Stimulated activated naive CD4-positive, alpha-beta T cell (primary cell): ENCODE measurements around the gene KIF18B.

Source experiments
- DNase-seq, 6 experiments: peaks; one replicate each; lab custom pipeline; 2025; lab: John Stamatoyannopoulos, UW

Gene KIF18B

GRCh38 chr17:44947461-44948314, at the start of gene KIF18B:
TSS of gene KIF18B (minus strand) at chr17:44947773. CDS start at chr17:44936344, 11,429 bp downstream.
- peak; percentile 78 to 87 (median 84) for DNase-seq

- no peak for DNase-seq
Measured at GRCh38 chr17:44996304-44996703, 48.7 kb upstream of the KIF18B start.

- DNase-seq: no peak
Measured at GRCh38 chr17:44995436-44996001, 47.9 kb upstream of the KIF18B start.

- DNase-seq: no peak
Measured at GRCh38 chr17:44992242-44992939, 44.8 kb upstream of the KIF18B start.

GRCh38 chr17:44990994-44991393, 43.4 kb upstream of the KIF18B start:
- DNase-seq: no peak

- no peak for DNase-seq
Measured at GRCh38 chr17:44989552-44990138, 42.1 kb upstream of the KIF18B start.

GRCh38 chr17:44988044-44988942, 40.7 kb upstream of the KIF18B start:
- DNase-seq: no peak

- DNase-seq: no peak
Measured at GRCh38 chr17:44983563-44983962, 36.0 kb upstream of the KIF18B start.

- DNase-seq: no peak
Measured at GRCh38 chr17:44982113-44982702, 34.6 kb upstream of the KIF18B start.

GRCh38 chr17:44981221-44981968, 33.8 kb upstream of the KIF18B start:
- DNase-seq: no peak

- DNase-seq: no peak
Measured at GRCh38 chr17:44979426-44979995, 31.9 kb upstream of the KIF18B start.

GRCh38 chr17:44978807-44979206, 31.2 kb upstream of the KIF18B start:
- DNase-seq: no peak

- DNase-seq: no peak
Measured at GRCh38 chr17:44977814-44978550, 30.4 kb upstream of the KIF18B start.

GRCh38 chr17:44977065-44977464, 29.5 kb upstream of the KIF18B start:
- no peak for DNase-seq

GRCh38 chr17:44976206-44976605, 28.6 kb upstream of the KIF18B start:
- no peak for DNase-seq

GRCh38 chr17:44972953-44973352, 25.4 kb upstream of the KIF18B start:
- no peak for DNase-seq

- no peak for DNase-seq
Measured at GRCh38 chr17:44971776-44972483, 24.4 kb upstream of the KIF18B start.

GRCh38 chr17:44970136-44970741, 22.7 kb upstream of the KIF18B start:
- DNase-seq: peak in 4 of 6 experiments; percentile 13 to 34 (median 19)
